Activated T-helper 17 cell treated with anti-CD3 and anti-CD28 coated beads, Interleukin-2, amount 50 U/mL, for 72 hours (primary cell): ENCODE measurements around the gene CATSPERD. TPM values are rescaled to one million over a fixed set of nuclear protein-coding genes. Genes with fewer than 3 reads are reported as not detected.
A peak's percentile ranks its signal among the peaks of the same experiment; 100 is the strongest.
"Not testable (repeated sequence)": the region's sequence is repeated elsewhere in the genome, so short reads cannot be mapped to it uniquely, and the experiment has no call there.

Experiments used
- ATAC-seq: fragments of 150-1000 bp; cut with Tn5 transposase; replicated peaks from 2 replicates; pipeline ENCODE4 v1.10.0; 2021; ENCODE audit warnings: mild to moderate bottlenecking, moderate library complexity
- H3K27ac Mint-ChIP-seq: one replicate; pipeline ENCODE4 v1.8.0; 2022; ENCODE audit warnings: mixed read lengths
- H3K27me3 Mint-ChIP-seq: one replicate; pipeline ENCODE4 v1.8.0; 2022; ENCODE audit warnings: mixed read lengths
- H3K36me3 Mint-ChIP-seq: one replicate; pipeline ENCODE4 v1.8.0; 2022; ENCODE audit warnings: low read depth, mild to moderate bottlenecking, mixed read lengths
- H3K4me1 Mint-ChIP-seq: one replicate; pipeline ENCODE4 v1.8.0; 2022; ENCODE audit warnings: mixed read lengths
- H3K4me3 Mint-ChIP-seq: one replicate; pipeline ENCODE4 v1.8.0; 2022; ENCODE audit warnings: mild to moderate bottlenecking, mixed read lengths
- H3K9me3 Mint-ChIP-seq: one replicate; pipeline ENCODE4 v1.8.0; 2022; ENCODE audit warnings: mixed read lengths
- total RNA-seq, 2 donors: library from RNA; stranded (reverse); gene quantifications; one replicate each; pipeline ENCODE4 v1.2.3, GENCODE V29; 2022

The CATSPERD gene
- total RNA-seq, 2 donors from 2014 or later, result not detected

DNA sequence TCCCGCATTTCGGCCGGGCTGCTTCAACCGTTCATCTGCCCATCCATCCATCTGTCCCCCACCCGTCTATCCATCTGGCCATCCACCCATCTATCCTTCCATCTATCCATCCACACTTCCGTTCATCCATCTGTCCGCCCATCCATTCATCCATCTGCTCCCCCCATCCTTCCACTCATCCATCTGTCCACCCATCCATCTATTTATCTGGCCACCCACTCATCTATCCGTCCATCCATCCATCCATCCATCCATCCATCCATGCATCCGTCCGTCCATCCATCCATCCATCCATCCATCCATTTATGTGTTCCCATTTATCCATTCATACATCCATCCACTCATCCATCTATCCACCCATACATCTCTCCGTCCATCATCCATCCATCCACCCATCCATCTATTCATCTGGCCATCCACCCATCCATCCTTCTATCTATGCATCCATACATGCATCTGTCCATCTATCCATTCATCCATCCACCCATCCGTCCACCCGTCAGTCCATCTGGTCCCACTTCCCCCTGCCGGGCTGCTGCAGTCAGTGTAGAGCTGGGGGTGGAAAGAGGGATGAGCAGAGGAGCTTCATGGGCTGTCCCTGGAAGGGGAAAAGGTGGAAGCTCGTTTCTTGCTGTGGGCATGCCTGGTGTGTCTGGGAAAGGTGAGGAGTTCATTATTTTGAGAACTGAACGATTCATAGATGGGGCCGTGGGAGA lies 38.9 kb upstream of the CATSPERD start:
- Mint-ChIP-seq H3K4me1 (peaks cover 18% of the 10 kb centered on the region), H3K27me3 (no peaks in the 10 kb centered on the region), H3K9me3 (peaks cover 4% of the 10 kb centered on the region), H3K27ac (peak overlapping the region; percentile 83), H3K36me3 (peaks cover 7% of the 10 kb centered on the region), H3K4me3 (peak overlapping the region; percentile 88)
- no peak for ATAC-seq

DNA sequence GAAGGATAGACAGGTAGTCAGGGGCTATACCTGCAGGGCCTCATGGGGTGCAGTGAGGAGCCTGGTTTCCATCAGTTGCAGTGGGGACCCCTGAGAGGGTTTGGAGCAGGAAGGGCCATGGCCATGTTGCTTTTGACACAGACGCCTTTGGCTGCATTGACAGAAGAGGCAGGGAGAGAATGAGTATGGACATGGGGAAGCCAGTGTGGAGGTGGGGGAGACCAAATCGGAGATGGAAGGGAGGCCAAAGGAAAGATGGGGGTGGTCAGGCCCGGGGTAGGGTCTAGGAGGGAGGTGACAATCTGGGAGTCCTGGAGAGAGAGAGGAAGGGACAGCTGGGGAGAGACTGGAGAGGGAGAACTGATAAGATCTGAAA lies 38.3 kb upstream of the CATSPERD start:
- Mint-ChIP-seq H3K27me3 (no peaks in the 10 kb centered on the region), H3K27ac (peak overlapping the region; percentile 83), H3K36me3 (peaks cover 7% of the 10 kb centered on the region), H3K9me3 (peaks cover 4% of the 10 kb centered on the region), H3K4me1 (peaks cover 18% of the 10 kb centered on the region), H3K4me3 (peak overlapping the region; percentile 88)
- no peak for ATAC-seq

DNA sequence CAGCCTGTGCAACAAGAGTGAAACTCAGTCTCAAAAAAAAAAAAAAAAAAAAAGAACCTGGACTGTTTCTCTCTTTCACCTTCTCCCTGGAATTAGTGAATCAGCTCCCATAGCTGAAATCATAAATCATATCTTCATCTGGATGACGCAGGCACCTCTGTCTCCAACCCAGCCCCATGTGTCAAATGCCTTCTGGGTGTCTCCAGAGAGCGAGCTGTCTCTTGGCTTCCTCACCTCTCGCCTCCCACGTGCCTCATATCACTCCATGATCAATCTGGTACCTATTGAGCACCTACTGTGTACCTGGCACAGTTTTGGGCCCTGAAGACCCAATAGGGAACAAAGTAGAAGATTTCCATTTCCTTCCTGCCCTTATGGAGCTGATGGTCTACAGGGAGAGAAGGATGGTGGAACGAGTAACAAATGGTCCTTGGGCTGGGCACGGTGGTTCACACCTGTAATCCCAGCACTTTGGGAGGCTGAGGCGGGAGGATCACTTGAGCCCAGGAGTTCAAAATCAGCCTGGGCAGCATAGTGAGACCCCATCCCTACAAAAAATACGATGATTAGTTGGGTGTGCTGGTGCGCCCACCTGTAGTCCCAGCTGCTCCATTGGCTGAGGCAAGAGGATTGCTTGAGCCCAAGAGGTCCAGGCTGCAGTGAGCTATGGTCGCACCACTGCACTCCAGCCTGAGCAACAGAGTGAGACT lies 37.1 kb upstream of the CATSPERD start:
- Mint-ChIP-seq H3K4me3 (peak overlapping the region; percentile 18), H3K27ac (no peak overlapping the region), H3K9me3 (peaks cover 4% of the 10 kb centered on the region), H3K27me3 (no peaks in the 10 kb centered on the region), H3K4me1 (peaks cover 18% of the 10 kb centered on the region), H3K36me3 (peaks cover 7% of the 10 kb centered on the region)
- no peak for ATAC-seq

DNA sequence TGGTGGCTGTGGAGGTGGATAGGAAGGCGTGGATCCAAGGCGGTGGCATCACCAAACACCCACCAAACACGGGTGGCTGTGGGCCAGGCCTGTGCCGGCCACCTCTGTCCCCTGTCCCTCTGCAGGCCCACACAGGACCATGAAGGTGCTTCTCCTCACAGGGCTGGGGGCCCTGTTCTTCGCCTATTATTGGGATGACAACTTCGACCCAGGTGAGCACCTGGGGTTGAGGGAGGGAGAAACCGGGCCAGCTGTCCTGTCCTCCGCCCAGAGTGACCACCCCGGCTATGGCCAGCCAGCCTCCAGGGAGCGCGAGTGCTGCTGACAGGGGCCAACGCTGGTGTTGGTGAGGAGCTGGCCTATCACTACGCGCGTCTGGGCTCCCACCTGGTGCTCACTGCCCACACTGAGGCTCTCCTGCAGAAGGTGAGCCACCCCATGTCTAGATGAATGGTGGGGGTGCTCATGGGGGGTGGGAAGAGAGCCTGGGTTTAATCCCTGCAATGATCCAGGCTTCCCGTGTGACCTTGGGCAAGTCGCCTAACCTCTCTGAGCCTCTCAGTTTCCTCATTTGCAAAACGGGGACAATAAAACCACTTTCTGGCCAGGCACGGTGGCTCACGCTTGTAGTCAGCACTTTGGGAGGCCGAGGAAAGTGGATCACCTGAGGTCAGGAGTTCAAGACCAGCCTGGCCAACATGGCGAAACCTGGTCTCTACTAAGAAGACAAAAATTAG lies 35.6 kb upstream of the CATSPERD start:
- peaks cover 4% of the 10 kb centered on the region for H3K9me3 Mint-ChIP-seq
- no peak for ATAC-seq
- H3K4me3 Mint-ChIP-seq, result no peak overlapping the region
- H3K27me3 Mint-ChIP-seq, result no peaks in the 10 kb centered on the region
- H3K4me1 Mint-ChIP-seq, result peaks cover 16% of the 10 kb centered on the region
- H3K27ac Mint-ChIP-seq, result no peak overlapping the region
- H3K36me3 Mint-ChIP-seq, result peaks cover 8% of the 10 kb centered on the region

DNA sequence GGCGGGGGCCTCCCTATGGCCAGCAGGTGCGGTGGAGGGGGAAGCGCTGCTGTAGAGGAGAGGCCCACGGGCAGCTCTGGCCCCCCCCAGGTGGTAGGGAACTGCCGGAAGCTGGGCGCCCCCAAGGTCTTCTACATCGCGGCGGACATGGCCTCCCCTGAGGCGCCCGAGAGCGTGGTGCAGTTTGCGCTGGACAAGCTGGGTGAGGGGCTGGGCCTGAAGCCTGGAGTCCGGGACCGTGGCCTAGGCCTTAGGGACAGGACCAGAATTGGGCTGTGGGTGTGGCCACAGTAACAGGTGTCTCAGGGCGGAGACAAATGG lies 34.2 kb upstream of the CATSPERD start:
- H3K9me3 Mint-ChIP-seq, result peaks cover 4% of the 10 kb centered on the region
- ATAC-seq, result no peak

DNA sequence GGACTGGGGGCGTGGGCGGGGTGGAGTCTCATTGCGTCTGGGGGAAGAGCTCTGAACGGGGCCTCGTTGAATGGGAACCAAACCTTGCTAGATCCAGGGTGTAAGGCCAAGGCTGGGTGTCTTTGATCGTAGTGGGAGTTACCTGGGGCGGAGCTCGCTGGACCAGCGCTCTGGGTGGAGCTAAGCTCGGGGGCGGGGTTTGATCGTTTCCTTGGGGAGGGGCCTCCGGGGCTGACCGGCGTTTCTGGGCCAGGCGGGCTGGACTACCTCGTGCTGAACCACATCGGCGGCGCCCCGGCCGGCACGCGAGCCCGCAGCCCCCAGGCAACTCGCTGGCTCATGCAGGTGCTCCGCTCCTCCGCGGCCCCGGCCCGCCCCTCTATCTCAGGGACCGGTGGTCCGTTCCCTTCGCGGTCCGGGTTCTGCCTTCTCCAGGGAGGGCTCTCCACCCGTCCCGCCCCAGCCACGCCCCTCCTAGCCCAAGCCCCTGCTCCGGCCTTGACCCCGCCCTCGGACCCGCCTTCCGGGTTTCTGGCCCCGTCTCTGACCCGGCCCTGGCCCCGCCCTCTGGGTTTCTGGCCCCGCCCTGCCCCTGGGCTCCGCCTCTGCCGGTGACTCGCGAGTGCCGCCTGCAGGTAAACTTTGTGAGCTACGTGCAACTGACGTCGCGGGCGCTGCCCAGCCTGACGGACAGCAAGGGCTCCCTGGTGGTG lies 33.6 kb upstream of the CATSPERD start:
- Mint-ChIP-seq H3K27ac (peak overlapping the region; percentile 81), H3K4me3 (peak overlapping the region; percentile 74), H3K27me3 (no peaks in the 10 kb centered on the region), H3K4me1 (peaks cover 11% of the 10 kb centered on the region), H3K9me3 (no peaks in the 10 kb centered on the region), H3K36me3 (peaks cover 21% of the 10 kb centered on the region)
- peak; percentile 69 for ATAC-seq

More for the DNA sequence above, 34.2 kb upstream of the CATSPERD start:
- Mint-ChIP-seq H3K27ac (peak overlapping the region; percentile 81), H3K4me1 (peaks cover 16% of the 10 kb centered on the region), H3K36me3 (peaks cover 15% of the 10 kb centered on the region), H3K27me3 (no peaks in the 10 kb centered on the region), H3K4me3 (peak overlapping the region; percentile 74)

DNA sequence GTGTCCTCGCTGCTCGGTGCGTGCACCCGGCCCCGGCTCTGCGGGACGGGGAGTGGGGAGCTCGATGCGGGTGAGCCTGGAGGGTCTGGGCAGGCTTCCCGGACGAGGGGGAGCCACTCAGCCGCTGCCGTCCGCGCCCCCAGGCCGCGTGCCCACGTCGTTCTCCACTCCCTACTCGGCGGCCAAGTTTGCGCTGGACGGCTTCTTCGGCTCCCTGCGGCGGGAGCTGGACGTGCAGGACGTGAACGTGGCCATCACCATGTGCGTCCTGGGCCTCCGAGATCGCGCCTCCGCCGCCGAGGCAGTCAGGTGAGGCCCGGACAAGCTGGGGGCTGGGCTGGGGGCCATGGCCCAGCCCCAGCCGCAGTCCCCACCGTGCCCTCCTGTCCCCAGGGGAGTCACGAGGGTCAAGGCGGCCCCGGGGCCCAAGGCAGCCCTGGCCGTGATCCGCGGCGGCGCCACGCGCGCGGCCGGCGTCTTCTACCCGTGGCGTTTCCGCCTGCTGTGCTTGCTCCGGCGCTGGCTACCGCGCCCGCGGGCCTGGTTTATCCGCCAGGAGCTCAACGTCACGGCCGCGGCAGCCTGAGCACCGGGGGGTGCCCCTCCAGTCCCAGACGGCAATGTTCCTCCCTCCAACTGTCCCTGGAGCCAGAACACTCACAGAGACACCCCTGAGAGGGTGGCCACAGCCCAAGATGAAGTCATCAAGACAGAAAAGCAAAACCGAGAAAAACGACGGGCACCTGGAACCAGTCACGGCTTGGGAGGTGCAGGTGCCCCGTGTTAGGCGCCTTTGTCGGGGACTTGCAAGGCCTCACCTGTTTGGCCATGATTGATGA lies 32.9 kb upstream of the CATSPERD start:
- H3K4me3 Mint-ChIP-seq, result peak overlapping the region; percentile 74
- H3K9me3 Mint-ChIP-seq, result no peaks in the 10 kb centered on the region
- peaks cover 28% of the 10 kb centered on the region for H3K36me3 Mint-ChIP-seq
- H3K4me1 Mint-ChIP-seq, result peaks cover 4% of the 10 kb centered on the region
- no peak for ATAC-seq
- peak overlapping the region; percentile 44 for H3K27ac Mint-ChIP-seq
- no peaks in the 10 kb centered on the region for H3K27me3 Mint-ChIP-seq

DNA sequence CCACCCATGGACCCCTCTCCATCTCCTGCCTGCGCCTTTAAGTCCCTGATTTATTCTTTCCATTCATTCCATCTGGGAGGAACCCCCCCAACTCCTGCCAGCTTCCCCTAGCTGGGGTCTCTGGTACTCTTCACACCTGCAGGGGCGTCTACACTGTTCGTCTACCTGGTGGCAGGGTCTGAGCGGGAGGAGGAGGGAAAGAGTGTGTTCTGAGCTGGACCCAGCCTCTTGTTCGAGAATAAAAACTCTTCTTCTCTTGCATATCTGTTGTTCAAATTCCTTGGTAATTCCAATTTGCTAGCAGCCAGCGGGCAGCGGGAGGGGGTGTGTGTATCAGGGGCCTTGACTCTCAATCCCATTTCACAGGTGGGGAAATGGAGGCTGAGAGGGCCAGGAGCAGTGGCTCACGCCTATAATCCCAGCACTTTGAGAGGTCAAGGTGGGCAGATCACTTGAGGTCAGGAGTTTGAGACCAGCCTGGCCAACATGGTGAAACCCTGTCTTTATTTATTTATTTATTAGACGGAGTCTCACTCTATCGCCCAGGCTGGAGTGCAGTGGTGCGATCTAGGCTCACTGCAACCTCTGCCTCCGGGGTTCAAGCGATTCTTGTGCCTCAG lies 32.1 kb upstream of the CATSPERD start:
- H3K36me3 Mint-ChIP-seq, result peaks cover 36% of the 10 kb centered on the region
- H3K27ac Mint-ChIP-seq, result peak overlapping the region; percentile 44
- ATAC-seq, result not testable (repeated sequence)

DNA sequence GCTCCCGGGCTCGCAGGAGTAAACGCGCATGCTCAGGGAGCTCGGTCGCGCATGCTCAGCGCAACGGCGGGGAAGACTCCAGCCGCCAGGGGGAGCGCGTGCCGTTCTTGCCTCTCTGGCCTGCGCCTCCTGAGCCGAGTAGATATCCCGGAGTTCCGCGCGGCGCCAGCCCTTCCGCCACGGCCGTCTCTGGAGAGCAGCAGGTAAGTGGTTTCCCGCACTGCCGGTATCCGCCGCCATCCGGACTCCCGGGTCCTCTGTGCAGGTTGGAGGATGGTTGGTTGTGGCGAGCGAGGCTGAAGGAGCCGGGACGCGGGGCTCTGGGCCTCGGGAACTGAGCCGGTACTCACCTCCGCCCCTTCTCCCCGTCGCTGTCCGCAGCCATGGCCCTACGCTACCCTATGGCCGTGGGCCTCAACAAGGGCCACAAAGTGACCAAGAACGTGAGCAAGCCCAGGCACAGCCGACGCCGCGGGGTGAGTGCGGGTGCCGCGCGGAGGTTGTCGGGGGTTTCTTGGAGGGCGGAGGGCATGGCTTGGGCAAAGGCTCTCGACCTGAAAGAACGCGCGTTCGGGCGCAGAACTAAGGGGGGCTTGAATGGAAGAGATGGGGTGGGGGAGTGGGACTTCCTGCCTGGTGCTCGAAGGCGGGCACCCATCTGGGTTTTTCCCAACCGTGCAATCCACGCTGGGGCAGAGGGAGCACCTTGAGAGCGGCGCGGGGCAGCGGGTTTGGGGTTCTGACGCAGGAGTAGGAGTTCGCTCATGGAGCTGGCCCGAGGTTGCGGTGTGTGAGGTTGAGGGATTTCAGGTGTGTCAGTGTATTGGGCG lies 30.1 kb upstream of the CATSPERD start, which contains the start of gene RPL36:
Gene RPL36, plus strand, starts transcription at position 171 of the 830 bp plus-strand sequence. Its CDS starts 213 bp downstream, at position 384.
- Mint-ChIP-seq H3K27ac (peak within 1 kb of the TSS; percentile 99), H3K36me3 (peaks cover 56% of the 10 kb centered on the region), H3K9me3 (no peaks in the 10 kb centered on the region), H3K4me1 (peaks cover 4% of the 10 kb centered on the region), H3K27me3 (no peaks in the 10 kb centered on the region), H3K4me3 (peak within 1 kb of the TSS; percentile 99)
- ATAC-seq, result peak; percentile 56

More for the DNA sequence above, 32.1 kb upstream of the CATSPERD start:
- not testable (repeated sequence) for H3K27me3 Mint-ChIP-seq, H3K4me1 Mint-ChIP-seq, H3K9me3 Mint-ChIP-seq
- H3K4me3 Mint-ChIP-seq, result peak overlapping the region; percentile 74

DNA sequence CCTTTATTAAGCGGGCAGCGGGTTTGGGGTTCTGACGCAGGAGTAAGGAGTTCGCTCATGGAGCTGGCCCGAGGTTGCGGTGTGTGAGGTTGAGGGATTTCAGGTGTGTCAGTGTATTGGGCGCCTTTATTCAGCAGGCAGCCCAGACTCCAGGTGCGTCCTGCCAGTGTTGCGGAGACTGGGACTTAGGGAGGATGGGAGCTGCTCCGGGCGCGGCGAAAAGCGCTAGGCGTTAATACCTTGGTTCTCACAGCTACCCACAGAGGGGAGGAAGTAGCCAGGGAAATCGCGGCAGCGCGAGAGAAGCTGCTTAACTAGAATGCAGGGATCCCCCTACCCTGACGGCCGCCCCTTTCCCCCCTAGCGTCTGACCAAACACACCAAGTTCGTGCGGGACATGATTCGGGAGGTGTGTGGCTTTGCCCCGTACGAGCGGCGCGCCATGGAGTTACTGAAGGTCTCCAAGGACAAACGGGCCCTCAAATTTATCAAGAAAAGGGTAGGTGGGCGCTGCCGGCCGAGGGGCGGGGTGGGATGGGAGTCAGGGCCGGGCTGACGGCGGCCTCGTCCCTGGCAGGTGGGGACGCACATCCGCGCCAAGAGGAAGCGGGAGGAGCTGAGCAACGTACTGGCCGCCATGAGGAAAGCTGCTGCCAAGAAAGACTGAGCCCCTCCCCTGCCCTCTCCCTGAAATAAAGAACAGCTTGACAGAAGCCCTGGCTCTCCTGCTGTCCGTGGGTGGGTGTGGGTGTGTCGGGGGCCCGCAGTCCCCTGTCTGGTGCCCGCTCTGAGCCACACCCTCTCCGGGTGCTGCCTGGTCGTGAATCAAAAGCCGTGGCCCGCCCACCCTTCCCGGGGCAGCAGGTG lies 29.2 kb upstream of the CATSPERD start:
- ATAC-seq, result peak; percentile 6
- Mint-ChIP-seq H3K4me1 (peaks cover 4% of the 10 kb centered on the region), H3K36me3 (peaks cover 61% of the 10 kb centered on the region), H3K9me3 (no peaks in the 10 kb centered on the region), H3K4me3 (peak overlapping the region; percentile 99), H3K27me3 (no peaks in the 10 kb centered on the region), H3K27ac (peak overlapping the region; percentile 99)

DNA sequence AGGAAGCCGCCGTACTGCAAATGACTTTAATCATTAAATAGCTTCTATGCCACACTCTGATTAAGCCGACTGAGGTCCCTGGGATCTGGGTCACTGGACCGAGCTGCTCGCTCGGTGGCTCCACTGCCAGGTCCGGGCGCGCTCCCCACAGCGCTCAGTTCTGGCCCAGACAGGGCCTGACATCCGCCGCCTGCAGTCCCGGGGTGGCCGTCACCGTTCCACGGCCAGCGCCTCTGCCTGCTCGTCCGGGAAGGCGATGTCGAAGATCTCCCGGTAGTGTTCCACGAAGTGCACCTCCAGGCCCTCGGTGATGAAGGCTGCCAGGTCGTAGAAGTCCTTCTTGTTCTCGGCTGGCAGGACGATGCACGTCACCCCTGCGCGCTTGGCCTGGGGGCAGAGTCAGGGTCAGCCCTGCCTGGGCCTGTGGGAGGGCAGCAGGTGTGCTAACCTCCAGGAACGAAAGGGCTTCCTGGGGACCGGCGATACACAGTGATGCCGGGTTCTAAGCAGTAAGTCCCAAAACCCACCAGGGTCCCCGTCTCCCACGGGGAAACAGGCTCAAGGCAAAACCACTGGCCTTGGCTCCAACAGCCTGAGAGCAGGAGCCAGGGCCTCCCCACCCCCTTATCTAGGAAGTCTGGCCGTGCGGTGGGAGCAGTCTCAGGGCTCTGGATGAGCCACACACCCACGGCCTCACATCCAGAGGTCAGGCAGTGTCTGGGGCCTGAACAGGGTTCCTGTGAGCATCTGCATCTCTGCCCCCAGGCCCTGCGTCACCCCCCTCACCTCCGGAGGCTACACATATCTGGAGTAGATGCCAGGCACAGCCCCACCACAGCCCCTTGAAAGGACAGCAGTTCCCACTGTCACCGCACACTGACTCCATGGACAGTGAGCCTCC lies 28.4 kb upstream of the CATSPERD start:
- no peaks in the 10 kb centered on the region for H3K27me3 Mint-ChIP-seq
- no peaks in the 10 kb centered on the region for H3K9me3 Mint-ChIP-seq
- H3K4me1 Mint-ChIP-seq, result peaks cover 4% of the 10 kb centered on the region
- H3K36me3 Mint-ChIP-seq, result peaks cover 68% of the 10 kb centered on the region
- ATAC-seq, result no peak
- H3K27ac Mint-ChIP-seq, result peak overlapping the region; percentile 99
- H3K4me3 Mint-ChIP-seq, result peak overlapping the region; percentile 99
